SK-N-SH (cell line): ENCODE data around the gene NHSL1.

Experiments
- EZH2phosphoT487 ChIP-seq: fragments of 200-600 bp; sonication (generic); IDR thresholded peaks from 2 replicates; pipeline ENCODE4 v1.6.1; 2017; ENCODE audit warnings: low read depth, mixed run types, mild to moderate bottlenecking, antibody characterized with exemption, moderate library complexity, borderline replicate concordance
- NRF1 ChIP-seq: IDR thresholded peaks from 2 replicates; pipeline ENCODE4 v1.6.1; 2012; ENCODE audit warnings: low read depth, mild to moderate bottlenecking, low read length
- RAD21 ChIP-seq: IDR thresholded peaks from 2 replicates; pipeline ENCODE4 v1.6.1; 2012; ENCODE audit warnings: mild to moderate bottlenecking, low read length
- SIN3A ChIP-seq: IDR thresholded peaks from 2 replicates; pipeline ENCODE4 v1.6.1; 2012; ENCODE audit warnings: low read depth, mild to moderate bottlenecking, low read length, moderate library complexity, borderline replicate concordance
- TAF1 ChIP-seq: IDR thresholded peaks from 2 replicates; pipeline ENCODE4 v1.6.1; 2012; ENCODE audit warnings: low read depth, mild to moderate bottlenecking, low read length, moderate library complexity, borderline replicate concordance
- TF ChIP-seq, protein P1 (sequence below): fragments of 200-600 bp; sonication (generic); IDR thresholded peaks from 2 replicates; pipeline ENCODE4 v1.6.1; 2017; ENCODE audit warnings: antibody characterized with exemption, mild to moderate bottlenecking, moderate library complexity
- TF ChIP-seq, protein P2 (sequence below): IDR thresholded peaks from 2 replicates; pipeline ENCODE4 v1.4.0; 2012; ENCODE audit warnings: low read depth, borderline replicate concordance

DNA sequence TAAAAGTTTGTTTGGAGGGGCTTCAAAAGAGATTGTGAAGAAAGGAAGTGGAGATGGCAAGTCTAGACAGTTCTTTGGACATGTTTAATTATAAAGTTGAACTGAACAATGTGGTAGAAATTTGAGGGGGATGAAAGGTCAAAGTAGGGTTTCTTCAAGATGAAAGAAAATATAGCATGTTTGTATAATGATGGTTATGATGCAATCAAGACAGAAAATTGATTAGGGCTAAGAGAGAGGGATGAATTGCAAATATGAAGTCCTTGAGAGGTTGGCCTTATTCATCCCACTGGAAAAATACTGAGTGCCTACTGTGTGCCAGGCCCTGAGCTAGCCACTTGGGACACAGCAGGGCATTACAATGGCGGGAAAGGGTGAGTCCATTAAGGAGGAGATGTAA, 37.6 kb downstream of the NHSL1 start:
- TF ChIP-seq, protein P1, sequence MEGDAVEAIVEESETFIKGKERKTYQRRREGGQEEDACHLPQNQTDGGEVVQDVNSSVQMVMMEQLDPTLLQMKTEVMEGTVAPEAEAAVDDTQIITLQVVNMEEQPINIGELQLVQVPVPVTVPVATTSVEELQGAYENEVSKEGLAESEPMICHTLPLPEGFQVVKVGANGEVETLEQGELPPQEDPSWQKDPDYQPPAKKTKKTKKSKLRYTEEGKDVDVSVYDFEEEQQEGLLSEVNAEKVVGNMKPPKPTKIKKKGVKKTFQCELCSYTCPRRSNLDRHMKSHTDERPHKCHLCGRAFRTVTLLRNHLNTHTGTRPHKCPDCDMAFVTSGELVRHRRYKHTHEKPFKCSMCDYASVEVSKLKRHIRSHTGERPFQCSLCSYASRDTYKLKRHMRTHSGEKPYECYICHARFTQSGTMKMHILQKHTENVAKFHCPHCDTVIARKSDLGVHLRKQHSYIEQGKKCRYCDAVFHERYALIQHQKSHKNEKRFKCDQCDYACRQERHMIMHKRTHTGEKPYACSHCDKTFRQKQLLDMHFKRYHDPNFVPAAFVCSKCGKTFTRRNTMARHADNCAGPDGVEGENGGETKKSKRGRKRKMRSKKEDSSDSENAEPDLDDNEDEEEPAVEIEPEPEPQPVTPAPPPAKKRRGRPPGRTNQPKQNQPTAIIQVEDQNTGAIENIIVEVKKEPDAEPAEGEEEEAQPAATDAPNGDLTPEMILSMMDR, result no peak
- no peak for TF ChIP-seq TAF1
- TF ChIP-seq RAD21, result no peak
- no peak for TF ChIP-seq SIN3A
- TF ChIP-seq NRF1, result no peak
- TF ChIP-seq, protein P2, sequence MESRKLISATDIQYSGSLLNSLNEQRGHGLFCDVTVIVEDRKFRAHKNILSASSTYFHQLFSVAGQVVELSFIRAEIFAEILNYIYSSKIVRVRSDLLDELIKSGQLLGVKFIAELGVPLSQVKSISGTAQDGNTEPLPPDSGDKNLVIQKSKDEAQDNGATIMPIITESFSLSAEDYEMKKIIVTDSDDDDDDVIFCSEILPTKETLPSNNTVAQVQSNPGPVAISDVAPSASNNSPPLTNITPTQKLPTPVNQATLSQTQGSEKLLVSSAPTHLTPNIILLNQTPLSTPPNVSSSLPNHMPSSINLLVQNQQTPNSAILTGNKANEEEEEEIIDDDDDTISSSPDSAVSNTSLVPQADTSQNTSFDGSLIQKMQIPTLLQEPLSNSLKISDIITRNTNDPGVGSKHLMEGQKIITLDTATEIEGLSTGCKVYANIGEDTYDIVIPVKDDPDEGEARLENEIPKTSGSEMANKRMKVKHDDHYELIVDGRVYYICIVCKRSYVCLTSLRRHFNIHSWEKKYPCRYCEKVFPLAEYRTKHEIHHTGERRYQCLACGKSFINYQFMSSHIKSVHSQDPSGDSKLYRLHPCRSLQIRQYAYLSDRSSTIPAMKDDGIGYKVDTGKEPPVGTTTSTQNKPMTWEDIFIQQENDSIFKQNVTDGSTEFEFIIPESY, result no peak
- TF ChIP-seq EZH2phosphoT487, result no peak
